Effector memory CD4-positive, alpha-beta T cell (primary cell): Measurements from ENCODE around the gene PBX1.
"Not testable (repeated sequence)": the region's sequence is repeated elsewhere in the genome, so short reads cannot be mapped to it uniquely, and the experiment has no call there.

ENCODE experiments used
- DNase-seq, 3 donors: peaks; one replicate each; pipeline ENCODE4 v3.0.0-alpha.2; 2020
- H3K27ac ChIP-seq: 2 replicates; pipeline ENCODE4 v1.7.0; 2013; ENCODE audit warnings: mild to moderate bottlenecking, low read length, moderate library complexity; ENCODE audit not compliant: insufficient read depth, poor library complexity, severe bottlenecking
- H3K27me3 ChIP-seq: replicated peaks from 2 replicates; pipeline ENCODE4 v1.7.0; 2013; ENCODE audit warnings: mild to moderate bottlenecking, low read length; ENCODE audit not compliant: insufficient read depth, control insufficient read depth, poor library complexity, severe bottlenecking
- H3K36me3 ChIP-seq: 2 replicates; pipeline ENCODE4 v1.7.0; 2013; ENCODE audit warnings: mild to moderate bottlenecking, low read length, moderate library complexity; ENCODE audit not compliant: control insufficient read depth, insufficient read depth
- H3K4me1 ChIP-seq: 2 replicates; pipeline ENCODE4 v1.7.0; 2013; ENCODE audit warnings: low read length, mild to moderate bottlenecking; ENCODE audit not compliant: control insufficient read depth, insufficient read depth, poor library complexity, severe bottlenecking
- H3K4me3 ChIP-seq: 2 replicates; pipeline ENCODE4 v1.7.0; 2013; ENCODE audit warnings: low read length, low read depth, mild to moderate bottlenecking; ENCODE audit not compliant: insufficient read depth, poor library complexity, severe bottlenecking
- H3K9me3 ChIP-seq: 2 replicates; pipeline ENCODE4 v1.7.0; 2013; ENCODE audit warnings: mild to moderate bottlenecking, low read length, moderate library complexity; ENCODE audit not compliant: control insufficient read depth

Gene PBX1

DNA sequence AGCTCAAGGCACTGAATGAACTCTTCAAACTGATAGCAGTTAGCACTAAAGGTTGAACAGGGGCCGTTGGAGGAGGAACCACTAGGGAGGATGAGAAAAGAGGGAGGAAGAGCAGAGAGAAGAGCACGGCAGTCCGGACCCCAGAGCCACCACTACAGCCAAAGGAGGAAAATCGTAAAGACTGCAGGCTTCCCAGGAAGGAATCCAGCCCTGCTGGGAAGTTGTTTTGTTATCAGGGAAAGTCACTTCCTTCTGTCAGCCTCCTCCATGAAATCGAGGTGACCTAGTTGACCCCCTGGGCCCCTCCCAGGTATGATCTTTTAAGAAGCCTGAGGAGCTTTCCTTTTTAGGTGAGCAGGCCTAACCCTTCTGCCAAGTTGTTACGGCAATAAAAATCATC lies 88.2 kb downstream of the PBX1 start:
- Histone ChIP-seq H3K27ac (no peak overlapping the region), H3K4me3 (no peak overlapping the region), H3K4me1 (no peaks in the 10 kb centered on the region), H3K9me3 (no peaks in the 10 kb centered on the region), H3K36me3 (no peaks in the 10 kb centered on the region), H3K27me3 (no peaks in the 10 kb centered on the region)
- no peak for DNase-seq

DNA sequence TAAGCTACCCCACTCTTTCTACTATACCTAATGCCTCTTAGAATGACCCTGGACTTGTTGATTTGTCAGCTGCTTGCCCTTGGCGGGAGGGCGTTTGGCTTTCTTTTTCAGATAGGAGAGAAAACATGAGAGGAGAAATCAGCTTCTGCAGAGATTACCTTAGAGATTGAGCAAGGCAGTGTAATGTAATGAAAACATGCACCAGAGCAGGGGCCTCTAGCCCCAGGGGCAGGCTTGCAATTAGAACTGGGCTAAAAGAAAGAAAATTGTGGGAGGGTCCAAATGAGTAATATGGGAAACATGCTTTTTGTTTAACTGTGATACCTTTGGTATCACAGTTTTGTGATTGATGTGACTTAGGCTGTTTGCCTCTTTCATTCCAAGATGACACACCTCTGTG lies 89.7 kb downstream of the PBX1 start:
- no peak for DNase-seq
- H3K4me1 ChIP-seq = no peaks in the 10 kb centered on the region
- no peak overlapping the region for H3K27ac ChIP-seq
- no peak overlapping the region for H3K4me3 ChIP-seq
- no peaks in the 10 kb centered on the region for H3K9me3 ChIP-seq
- H3K27me3 ChIP-seq = no peaks in the 10 kb centered on the region
- H3K36me3 ChIP-seq = no peaks in the 10 kb centered on the region

DNA sequence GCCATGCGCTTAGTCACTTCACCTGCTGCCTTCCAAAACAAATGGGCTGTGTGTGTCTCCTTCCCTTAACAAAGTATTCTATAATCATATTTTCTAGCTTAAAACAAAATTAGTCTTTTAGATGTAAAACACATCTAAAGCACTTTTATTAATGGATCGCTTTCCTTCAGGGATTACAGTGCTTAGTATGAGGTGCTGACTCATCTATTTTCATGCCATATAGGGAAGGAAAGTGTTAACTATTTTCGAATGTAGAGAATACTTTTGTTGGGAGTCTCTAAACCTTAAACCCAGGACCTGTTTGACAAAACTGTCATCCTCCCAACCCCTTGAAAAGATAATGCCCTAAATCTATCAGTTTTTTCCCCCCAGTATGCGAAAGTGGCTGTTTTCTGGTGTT lies 90.2 kb downstream of the PBX1 start:
- Histone ChIP-seq H3K27ac (no peak overlapping the region), H3K4me1 (no peaks in the 10 kb centered on the region), H3K4me3 (no peak overlapping the region), H3K9me3 (no peaks in the 10 kb centered on the region), H3K27me3 (no peaks in the 10 kb centered on the region), H3K36me3 (no peaks in the 10 kb centered on the region)
- DNase-seq = no peak

DNA sequence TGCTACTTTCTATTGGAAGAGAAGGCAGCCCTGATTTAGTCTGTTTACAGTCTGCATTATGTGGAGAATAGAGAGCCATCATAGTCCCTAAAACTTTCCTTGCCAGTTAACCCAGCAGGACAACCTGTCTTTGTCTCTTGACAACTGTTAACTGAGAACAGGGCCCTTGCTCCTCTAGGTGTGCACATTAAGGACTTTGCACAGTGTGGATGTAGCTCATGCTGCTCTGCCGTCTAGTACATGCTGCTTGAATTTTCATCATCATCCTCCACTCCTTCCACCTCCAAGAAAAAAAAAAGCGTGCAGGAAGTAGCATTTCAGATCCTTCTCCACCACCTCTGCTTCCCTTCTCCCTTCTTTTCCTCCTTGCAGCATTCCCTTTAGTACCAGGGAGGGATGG lies 91.5 kb downstream of the PBX1 start:
- no peak for DNase-seq
- H3K4me3 ChIP-seq = no peak overlapping the region
- H3K27me3 ChIP-seq = no peaks in the 10 kb centered on the region
- H3K9me3 ChIP-seq = no peaks in the 10 kb centered on the region
- H3K36me3 ChIP-seq = no peaks in the 10 kb centered on the region
- no peaks in the 10 kb centered on the region for H3K4me1 ChIP-seq
- H3K27ac ChIP-seq = no peak overlapping the region

DNA sequence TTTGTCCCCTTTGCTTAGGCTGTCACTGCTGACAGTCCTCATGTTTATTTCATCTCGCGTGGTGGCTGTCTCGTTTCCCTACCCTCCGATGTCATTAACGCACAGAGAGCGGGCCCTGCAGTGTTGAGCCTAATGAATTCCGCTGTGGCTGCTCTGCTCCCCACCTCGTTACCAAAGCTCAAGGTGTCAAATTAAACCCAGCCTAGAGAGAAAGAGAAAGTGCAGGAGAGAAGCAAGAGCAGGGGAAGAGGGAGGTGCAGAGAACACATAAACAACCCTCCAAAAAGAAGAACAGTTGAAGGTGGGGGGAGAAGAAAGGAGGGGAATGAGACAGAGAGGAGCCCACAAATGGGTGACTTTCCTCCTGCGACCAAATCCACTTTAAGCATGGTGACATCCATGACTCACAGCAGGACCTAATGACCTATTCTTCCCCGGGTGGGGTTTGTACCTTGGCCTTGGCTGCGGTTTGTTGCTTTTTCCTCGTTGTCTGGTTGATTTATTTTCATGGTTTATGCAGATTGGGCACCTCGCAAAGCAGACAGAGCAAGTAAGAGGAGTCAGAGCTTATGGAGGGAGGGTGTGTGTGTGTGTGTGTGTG lies 92.5 kb downstream of the PBX1 start:
- no peaks in the 10 kb centered on the region for H3K36me3 ChIP-seq
- H3K27ac ChIP-seq = no peak overlapping the region
- no peak for DNase-seq
- no peaks in the 10 kb centered on the region for H3K4me1 ChIP-seq
- H3K4me3 ChIP-seq = no peak overlapping the region
- H3K27me3 ChIP-seq = no peaks in the 10 kb centered on the region
- no peaks in the 10 kb centered on the region for H3K9me3 ChIP-seq

DNA sequence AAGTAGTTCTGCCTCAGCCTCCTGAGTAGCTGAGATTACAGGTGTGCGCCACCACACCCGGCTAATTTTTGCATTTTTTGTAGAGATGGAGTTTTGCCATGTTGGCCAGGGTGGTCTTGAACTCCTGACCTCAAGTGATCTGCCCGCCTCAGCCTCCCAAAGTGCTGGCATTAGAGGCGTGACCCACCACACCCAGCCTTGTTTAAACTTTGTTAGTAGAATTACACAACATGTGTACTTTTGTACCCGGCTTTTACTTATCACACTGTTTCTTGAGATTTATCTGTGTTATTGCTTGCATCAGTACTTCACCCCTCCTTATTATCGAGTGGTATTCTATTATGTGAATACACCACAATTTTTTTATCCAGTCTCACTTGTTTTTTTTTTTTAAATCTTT lies 94.0 kb downstream of the PBX1 start:
- not testable (repeated sequence) for H3K4me3 ChIP-seq, H3K27ac ChIP-seq, H3K27me3 ChIP-seq, H3K4me1 ChIP-seq, DNase-seq, H3K9me3 ChIP-seq, H3K36me3 ChIP-seq

DNA sequence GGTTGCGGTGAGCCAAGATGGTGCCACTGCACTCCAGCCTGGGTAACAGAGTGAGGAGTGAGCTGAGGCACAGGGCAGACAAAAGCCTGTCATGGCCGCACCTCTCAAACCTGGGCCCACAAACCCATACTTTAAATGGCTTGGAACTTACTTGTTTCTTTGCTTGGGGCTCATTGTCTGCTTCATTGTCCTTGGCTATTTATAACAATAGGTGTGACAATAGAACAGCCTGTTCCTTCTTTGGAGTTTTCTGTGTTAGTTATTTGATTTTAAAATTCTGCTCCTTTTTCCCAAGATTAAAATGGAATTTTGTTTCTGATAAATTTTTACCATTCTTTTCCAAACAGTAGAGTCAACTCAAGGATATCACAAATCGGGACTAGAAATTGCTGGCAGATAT lies 94.7 kb downstream of the PBX1 start:
- DNase-seq = no peak
- Histone ChIP-seq H3K27ac (no peak overlapping the region), H3K4me3 (no peak overlapping the region), H3K9me3 (no peaks in the 10 kb centered on the region), H3K36me3 (no peaks in the 10 kb centered on the region), H3K4me1 (no peaks in the 10 kb centered on the region), H3K27me3 (no peaks in the 10 kb centered on the region)

DNA sequence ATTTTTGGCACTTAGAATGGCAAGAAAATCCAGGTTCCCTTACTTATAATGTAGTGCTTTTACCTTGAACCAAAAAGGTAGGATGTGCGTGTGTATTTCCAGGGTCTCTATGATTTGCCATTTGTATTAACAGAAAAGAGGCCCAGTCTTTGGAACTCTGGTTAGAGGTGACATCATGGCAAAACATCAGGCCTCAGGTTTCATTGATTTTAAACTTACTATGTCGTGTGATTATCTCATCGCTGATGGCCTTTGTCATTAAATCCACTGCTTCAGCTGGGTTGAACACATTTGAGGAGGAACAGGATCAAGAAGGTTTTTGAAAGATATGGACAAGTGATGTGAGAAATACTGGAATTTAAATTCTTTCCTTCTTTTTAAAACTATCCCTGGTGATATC lies 95.2 kb downstream of the PBX1 start:
- Histone ChIP-seq H3K36me3 (no peaks in the 10 kb centered on the region), H3K27me3 (no peaks in the 10 kb centered on the region), H3K4me1 (no peaks in the 10 kb centered on the region), H3K9me3 (no peaks in the 10 kb centered on the region), H3K27ac (no peak overlapping the region), H3K4me3 (no peak overlapping the region)
- no peak for DNase-seq

DNA sequence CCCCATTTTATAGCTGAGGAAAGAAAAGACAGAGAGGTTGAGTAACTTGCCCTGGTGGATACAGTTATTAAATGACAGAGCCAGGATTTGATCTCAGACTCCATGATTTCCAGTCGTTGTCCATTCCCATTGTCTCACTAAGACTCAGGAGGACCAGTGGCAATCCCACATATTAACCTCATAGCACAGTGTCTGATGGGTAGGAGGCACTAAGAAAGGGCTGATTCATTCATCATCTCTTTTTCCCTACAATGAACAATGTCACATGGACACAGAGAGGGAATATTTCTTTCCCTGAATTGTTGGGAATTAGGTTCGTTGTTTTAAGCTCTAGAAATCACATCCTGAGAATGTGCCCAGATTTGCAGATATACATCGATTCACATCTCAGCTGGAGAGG lies 99.9 kb downstream of the PBX1 start:
- DNase-seq = no peak
- Histone ChIP-seq H3K4me1 (no peaks in the 10 kb centered on the region), H3K27ac (no peak overlapping the region), H3K4me3 (no peak overlapping the region), H3K9me3 (no peaks in the 10 kb centered on the region), H3K36me3 (no peaks in the 10 kb centered on the region), H3K27me3 (no peaks in the 10 kb centered on the region)

DNA sequence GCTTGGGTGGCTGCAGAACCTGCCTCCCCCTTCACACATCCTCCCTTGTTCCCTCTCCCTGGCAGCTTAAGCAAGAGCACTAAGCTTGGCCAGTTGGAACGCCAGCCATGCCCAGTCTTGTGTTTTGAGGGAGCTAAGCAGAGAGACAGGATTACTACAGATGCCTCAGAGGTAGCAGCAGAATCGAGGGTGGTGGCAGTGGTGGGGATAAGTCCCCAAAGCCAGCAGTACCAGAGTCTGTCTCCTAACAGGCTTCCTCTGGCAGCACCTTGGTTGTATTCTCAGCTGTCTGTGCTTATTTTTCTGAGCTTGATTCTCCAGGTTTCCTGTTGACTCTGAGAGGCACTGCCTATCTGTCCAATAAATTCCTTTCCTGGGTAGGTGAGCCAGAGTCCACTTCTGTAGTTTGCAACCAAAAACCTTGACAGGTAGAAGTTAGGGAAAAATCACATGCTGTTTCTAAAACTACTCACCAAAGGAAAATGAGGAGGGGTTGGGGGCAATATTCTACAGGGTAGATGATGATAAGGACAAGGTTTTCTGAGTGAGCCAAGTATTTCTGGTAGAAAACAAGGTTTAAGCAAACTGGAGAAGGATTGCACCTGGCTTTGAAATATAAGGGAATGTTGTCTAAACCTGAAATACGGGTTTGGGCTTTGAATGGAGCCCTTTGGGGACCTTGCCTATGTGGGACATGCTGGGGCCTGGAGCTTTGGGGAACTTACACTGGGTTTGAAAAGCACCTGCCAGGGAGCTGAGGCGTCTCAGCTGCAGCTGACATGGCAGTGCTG lies 100.8 kb downstream of the PBX1 start:
- no peaks in the 10 kb centered on the region for H3K27me3 ChIP-seq
- no peak for DNase-seq
- no peaks in the 10 kb centered on the region for H3K9me3 ChIP-seq
- H3K27ac ChIP-seq = no peak overlapping the region
- H3K4me1 ChIP-seq = no peaks in the 10 kb centered on the region
- no peak overlapping the region for H3K4me3 ChIP-seq
- no peaks in the 10 kb centered on the region for H3K36me3 ChIP-seq
